GM19324 (cell line): ENCODE measurements around the gene TFAP2D.

Experiments used
- ATAC-seq: cut with Tn5 transposase; IDR thresholded peaks from one replicate; pipeline ENCODE4 v1.9.1; 2021; ENCODE audit warnings: mild to moderate bottlenecking, moderate library complexity; ENCODE audit not compliant: unreplicated experiment, low FRiP score

Gene TFAP2D

GRCh38 chr6:50817646-50817950, 104.3 kb downstream of the TFAP2D start:
- ATAC-seq, result no peak

- ATAC-seq, result no peak
Measured at GRCh38 chr6:50818020-50818419, 104.7 kb downstream of the TFAP2D start.

GRCh38 chr6:50818673-50819072, 105.3 kb downstream of the TFAP2D start, which contains the start of gene TFAP2B:
TSS of gene TFAP2B (plus strand) at chr6:50818871. CDS start at chr6:50818892, 21 bp downstream.
- no peak for ATAC-seq

- no peak for ATAC-seq
Measured at GRCh38 chr6:50819466-50819903, 106.2 kb downstream of the TFAP2D start.

- no peak for ATAC-seq
Measured at GRCh38 chr6:50819904-50820868, 106.9 kb downstream of the TFAP2D start.

GRCh38 chr6:50820869-50821264, 107.5 kb downstream of the TFAP2D start:
- no peak for ATAC-seq

- no peak for ATAC-seq
Measured at GRCh38 chr6:50821441-50822077, 108.2 kb downstream of the TFAP2D start.

- ATAC-seq, result no peak
Measured at GRCh38 chr6:50822078-50822476, 108.8 kb downstream of the TFAP2D start.
